Caco-2 (cell line): ENCODE data around the gene FADS6. TPM values are rescaled to one million over a fixed set of nuclear protein-coding genes. Genes with fewer than 3 reads are reported as not detected.

Experiments
- BruUV-seq: library from RNA; stranded (reverse); fragments of 400-500 nt; replicated peaks from 2 replicates; lab custom pipeline; 2021; lab: Mats Ljungman, UMichigan
- CTCF ChIA-PET: fragments of 300-600 bp; sonication (Branson Sonifier 250); formaldehyde crosslinking; loops from one replicate; lab custom pipeline; 2022; ENCODE audit warnings: antibody characterized with exemption; lab: Charles Lee
- POLR2A ChIA-PET: fragments of 300-600 bp; sonication (Branson Sonifier 250); formaldehyde crosslinking; loops from one replicate; lab custom pipeline; 2022; ENCODE audit warnings: antibody characterized with exemption; lab: Charles Lee
- DNase-seq, 2 experiments: peaks; one replicate each; pipeline versions ENCODE4 v3.0.0 to v3.0.0-alpha.2; 2020 to 2022
- H3K27me3 ChIP-seq: replicated peaks from 2 replicates; pipeline ENCODE4 v1.6.0; 2011; ENCODE audit warnings: low read length; ENCODE audit not compliant: control insufficient read depth, insufficient read depth
- H3K36me3 ChIP-seq: 2 replicates; pipeline ENCODE4 v1.5.1; 2011; ENCODE audit warnings: low read length; ENCODE audit not compliant: control insufficient read depth, insufficient read depth
- H3K4me1 ChIP-seq: fragments of 250-450 bp; sonication (Bioruptor Pico); 2 replicates; pipeline ENCODE4 v1.5.1; 2020; ENCODE audit warnings: mild to moderate bottlenecking
- H3K4me3 ChIP-seq: 2 replicates; pipeline ENCODE4 v1.5.1; 2011; ENCODE audit warnings: low read depth, mild to moderate bottlenecking, control low read depth, low read length
- H3K9me3 ChIP-seq: fragments of 250-450 bp; sonication (Bioruptor Pico); 2 replicates; pipeline ENCODE4 v1.5.1; 2020; ENCODE audit warnings: mild to moderate bottlenecking, moderate library complexity
- H3K27ac Mint-ChIP-seq: one replicate; pipeline ENCODE4 v1.8.0; 2022; ENCODE audit warnings: mixed read lengths; ENCODE audit not compliant: unreplicated experiment
- H3K27me3 Mint-ChIP-seq: one replicate; pipeline ENCODE4 v1.8.0; 2022; ENCODE audit warnings: mixed read lengths; ENCODE audit not compliant: insufficient read depth, unreplicated experiment
- H3K36me3 Mint-ChIP-seq: one replicate; pipeline ENCODE4 v1.8.0; 2022; ENCODE audit warnings: mild to moderate bottlenecking, mixed read lengths; ENCODE audit not compliant: insufficient read depth, unreplicated experiment
- H3K4me1 Mint-ChIP-seq: one replicate; pipeline ENCODE4 v1.8.0; 2022; ENCODE audit warnings: low read depth, mixed read lengths; ENCODE audit not compliant: unreplicated experiment
- H3K4me3 Mint-ChIP-seq: one replicate; pipeline ENCODE4 v1.8.0; 2022; ENCODE audit warnings: mild to moderate bottlenecking, moderate library complexity, mixed read lengths; ENCODE audit not compliant: unreplicated experiment
- H3K9me3 Mint-ChIP-seq: one replicate; pipeline ENCODE4 v1.8.0; 2022; ENCODE audit warnings: mixed read lengths; ENCODE audit not compliant: unreplicated experiment
- intact Hi-C: fragments of 100-400 bp; cut with micrococcal nuclease; formaldehyde crosslinking; loops from one replicate; pipeline ENCODE4 v1.10.0; 2022; ENCODE audit not compliant: unreplicated experiment
- total RNA-seq: library from RNA; stranded (reverse); gene quantifications from 2 replicates; pipeline ENCODE4 v1.2.3, GENCODE V29; 2022
- TF ChIP-seq, protein P1 (sequence below), 2 experiments: fragments of 200-600 bp in 1 of 2; IDR thresholded peaks; 1 replicate in 1 of 2; 2 replicates in 1 of 2; pipeline versions ENCODE4 v1.5.1 to v1.8.0; 2011 to 2022; ENCODE audit warnings: antibody characterized with exemption in 1 of 2, control low read depth in 1 of 2, inconsistent platforms in 1 of 2, low read depth in 1 of 2, low read length in 1 of 2, mild to moderate bottlenecking in 1 of 2, moderate library complexity in 1 of 2; ENCODE audit not compliant: insufficient read depth in 1 of 2, severe bottlenecking in 1 of 2, unreplicated experiment in 1 of 2

Gene FADS6
- total RNA-seq, 1 experiment from 2014 or later: 2.6 TPM

DNA sequence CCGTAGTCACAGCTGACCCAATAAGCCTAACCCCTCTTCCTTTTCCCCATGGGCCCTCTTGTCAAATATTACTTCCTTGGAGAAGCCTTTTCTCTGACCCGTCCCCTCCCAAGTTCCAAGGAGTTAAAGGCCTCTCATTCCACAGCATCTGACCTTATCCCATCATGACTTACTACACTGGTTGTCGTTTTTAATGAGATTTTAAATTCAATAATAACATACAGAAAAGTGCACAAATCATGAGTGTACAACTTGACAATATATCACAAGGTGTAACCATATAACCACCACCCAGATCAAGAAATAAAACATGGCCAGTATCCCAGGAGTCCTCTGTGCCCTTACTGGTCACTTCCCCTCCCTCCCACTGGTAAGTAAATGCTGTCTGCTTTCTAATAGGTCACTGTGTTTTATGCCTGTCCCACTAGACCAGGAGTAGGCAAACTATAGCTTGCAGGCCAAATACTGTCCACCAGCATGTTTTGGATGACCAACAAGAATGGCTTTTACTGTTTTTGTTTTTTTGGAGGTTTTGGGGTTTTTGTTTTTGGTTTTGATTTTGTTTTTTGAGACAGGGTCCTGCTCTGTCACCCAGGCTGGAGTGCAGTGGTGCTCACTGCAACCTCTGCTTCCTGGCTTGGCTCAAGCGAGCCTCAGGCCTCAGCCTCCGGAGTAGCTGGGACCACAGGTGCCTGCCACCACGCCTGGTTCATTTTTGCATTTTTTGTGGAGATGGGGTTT, 19.4 kb downstream of the FADS6 start:
- Histone ChIP-seq H3K4me3 (peak overlapping the region; percentile 73), H3K27me3 (no peaks in the 10 kb centered on the region), H3K4me1 (peaks cover 12% of the 10 kb centered on the region), H3K36me3 (no peaks in the 10 kb centered on the region), H3K9me3 (no peaks in the 10 kb centered on the region)
- BruUV-seq: no TSS peak
- POLR2A ChIA-PET: interaction anchor here (1.2 to 2.2 kb wide), 7 partner anchors 12 to 139 kb away, joined by 3 to 58 read pairs (median 13); partner anchors contain the start of genes HID1, MRPL58 and RAB37
- H3K4me3 Mint-ChIP-seq: peak overlapping the region; percentile 84
- no peak for DNase-seq
- TF ChIP-seq, protein P1, sequence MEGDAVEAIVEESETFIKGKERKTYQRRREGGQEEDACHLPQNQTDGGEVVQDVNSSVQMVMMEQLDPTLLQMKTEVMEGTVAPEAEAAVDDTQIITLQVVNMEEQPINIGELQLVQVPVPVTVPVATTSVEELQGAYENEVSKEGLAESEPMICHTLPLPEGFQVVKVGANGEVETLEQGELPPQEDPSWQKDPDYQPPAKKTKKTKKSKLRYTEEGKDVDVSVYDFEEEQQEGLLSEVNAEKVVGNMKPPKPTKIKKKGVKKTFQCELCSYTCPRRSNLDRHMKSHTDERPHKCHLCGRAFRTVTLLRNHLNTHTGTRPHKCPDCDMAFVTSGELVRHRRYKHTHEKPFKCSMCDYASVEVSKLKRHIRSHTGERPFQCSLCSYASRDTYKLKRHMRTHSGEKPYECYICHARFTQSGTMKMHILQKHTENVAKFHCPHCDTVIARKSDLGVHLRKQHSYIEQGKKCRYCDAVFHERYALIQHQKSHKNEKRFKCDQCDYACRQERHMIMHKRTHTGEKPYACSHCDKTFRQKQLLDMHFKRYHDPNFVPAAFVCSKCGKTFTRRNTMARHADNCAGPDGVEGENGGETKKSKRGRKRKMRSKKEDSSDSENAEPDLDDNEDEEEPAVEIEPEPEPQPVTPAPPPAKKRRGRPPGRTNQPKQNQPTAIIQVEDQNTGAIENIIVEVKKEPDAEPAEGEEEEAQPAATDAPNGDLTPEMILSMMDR (IDR thresholded peaks at IDR 0.05; ENCODE audit: insufficient read depth in 1 of 2, low read depth in 1 of 2, low read length in 1 of 2, severe bottlenecking in 1 of 2, unreplicated experiment in 1 of 2): no peak
- H3K36me3 Mint-ChIP-seq: peaks cover 12% of the 10 kb centered on the region
- intact Hi-C loops: loop anchor here (1.0 kb wide), 1 partner anchor 22 kb away; no protein-coding TSS in a partner anchor
- no peaks in the 10 kb centered on the region for H3K27me3 Mint-ChIP-seq
- H3K9me3 Mint-ChIP-seq: no peaks in the 10 kb centered on the region
- peak overlapping the region; percentile 55 for H3K27ac Mint-ChIP-seq
- CTCF ChIA-PET: interaction anchor here (0.6 to 1.9 kb wide), 14 partner anchors 12 to 466 kb away, joined by 3 to 37 read pairs (median 4); partner anchors contain the start of gene HID1
- peaks cover 21% of the 10 kb centered on the region for H3K4me1 Mint-ChIP-seq

DNA sequence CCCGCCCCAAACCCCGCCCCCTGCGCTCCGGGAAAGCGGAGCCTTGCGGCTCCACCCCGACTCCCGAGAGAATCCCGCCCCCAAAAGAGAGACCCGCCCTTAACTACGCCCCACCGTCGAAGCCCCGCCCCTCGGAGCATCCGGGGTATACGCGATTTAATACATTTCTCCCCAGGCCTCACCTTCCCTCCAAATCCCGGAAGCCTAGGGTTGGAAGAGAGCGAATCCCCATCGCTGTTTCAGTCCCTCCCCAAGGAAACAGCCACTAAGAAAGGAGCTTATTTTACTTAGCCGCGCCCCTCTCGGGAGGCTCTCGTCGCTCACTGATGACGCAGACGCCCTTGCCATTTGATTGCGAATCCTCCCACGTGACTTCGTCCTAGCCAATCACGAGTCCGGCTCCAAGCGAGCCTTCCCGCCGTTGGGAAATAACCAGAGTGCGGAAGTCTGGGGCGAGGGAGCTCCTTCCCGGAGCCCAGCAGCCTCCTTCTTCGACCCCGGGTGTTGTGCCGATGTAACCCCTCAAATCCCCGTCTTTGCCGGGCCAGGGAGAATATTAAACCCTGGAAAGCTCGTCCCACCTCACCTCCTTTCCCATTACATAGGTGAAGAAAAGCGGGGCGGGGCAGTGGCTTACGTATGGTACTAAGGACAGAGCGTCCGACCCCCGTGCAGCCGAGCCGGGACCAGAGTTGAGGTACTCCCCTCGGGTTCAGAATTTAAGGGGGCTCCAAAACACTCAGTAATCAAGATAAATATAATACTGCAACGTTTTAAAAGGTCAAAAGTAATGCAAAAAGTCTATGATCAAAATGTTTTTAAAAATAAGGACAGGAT, 20.2 kb downstream of the FADS6 start:
- ChIA-PET CTCF (interaction anchor here (0.6 to 1.9 kb wide), 27 partner anchors 11 to 465 kb away, joined by 3 to 37 read pairs (median 4); partner anchors contain the start of genes HID1, MRPL58, OTOP2 and RAB37), POLR2A (interaction anchor here (0.5 to 2.2 kb wide), 33 partner anchors 9 to 583 kb away, joined by 3 to 58 read pairs (median 4); partner anchors contain the start of genes HID1, MRPL58, NAT9 and RAB37)
- H3K9me3 Mint-ChIP-seq: no peaks in the 10 kb centered on the region
- H3K27ac Mint-ChIP-seq: peak overlapping the region; percentile 55
- BruUV-seq: TSS peak; percentile 98
- H3K36me3 Mint-ChIP-seq: peaks cover 16% of the 10 kb centered on the region
- peaks cover 21% of the 10 kb centered on the region for H3K4me1 Mint-ChIP-seq
- intact Hi-C loops: loop anchor here (1.0 kb wide), 1 partner anchor 21 kb away; no protein-coding TSS in a partner anchor
- Histone ChIP-seq H3K4me1 (peaks cover 12% of the 10 kb centered on the region), H3K9me3 (no peaks in the 10 kb centered on the region), H3K4me3 (peak overlapping the region; percentile 83), H3K36me3 (no peaks in the 10 kb centered on the region), H3K27me3 (no peaks in the 10 kb centered on the region)
- TF ChIP-seq, protein P1 (IDR thresholded peaks at IDR 0.05; ENCODE audit: insufficient read depth in 1 of 2, low read depth in 1 of 2, low read length in 1 of 2, severe bottlenecking in 1 of 2, unreplicated experiment in 1 of 2): no peak
- H3K4me3 Mint-ChIP-seq: peak overlapping the region; percentile 84
- peak; percentile 99 to 100 for DNase-seq
- H3K27me3 Mint-ChIP-seq: no peaks in the 10 kb centered on the region
